PC-3 (cell line): ENCODE results near the gene PRR12.

Experiments
- CTCF ChIP-seq: fragments of 300-600 bp; sonication (generic); conservative IDR thresholded peaks from 2 replicates; pipeline ENCODE4 v1.5.1; 2017; ENCODE audit warnings: antibody characterized with exemption, low read depth, mild to moderate bottlenecking, low read length
- EZH2 ChIP-seq: fragments of 300-600 bp; sonication (generic); IDR thresholded peaks from one replicate; pipeline ENCODE4 v1.6.1; 2017; ENCODE audit warnings: antibody characterized with exemption, mild to moderate bottlenecking, low read length; ENCODE audit not compliant: unreplicated experiment

- no peak for TF ChIP-seq EZH2
- TF ChIP-seq CTCF: no peak
These were observed 41.6 kb downstream of the PRR12 start for GRCh38 chr19:49632576-49632975.
